GM23248 (cell line): Measurements from ENCODE around the gene CADM3. TPM values are rescaled to one million over a fixed set of nuclear protein-coding genes. Genes with fewer than 3 reads are reported as not detected.

Source experiments
- DNase-seq: peaks from one replicate; pipeline ENCODE4 v3.0.0-alpha.2; 2015
- H2AFZ ChIP-seq: fragments of 200-600 bp; sonication (generic); 2 replicates; pipeline ENCODE4 v1.6.1; 2016; ENCODE audit warnings: antibody characterized with exemption
- H3F3A ChIP-seq: fragments of 200-600 bp; sonication (generic); 2 replicates; pipeline ENCODE4 v1.6.1; 2016; ENCODE audit warnings: mild to moderate bottlenecking, antibody characterized with exemption, mixed run types; ENCODE audit not compliant: insufficient read depth
- H3K27ac ChIP-seq: fragments of 200-600 bp; sonication (generic); 2 replicates; pipeline ENCODE4 v1.5.1; 2016; ENCODE audit warnings: mild to moderate bottlenecking
- H3K27me3 ChIP-seq: fragments of 200-600 bp; sonication (generic); replicated peaks from 2 replicates; pipeline ENCODE4 v1.6.1; 2016; ENCODE audit warnings: mild to moderate bottlenecking; ENCODE audit not compliant: insufficient read depth
- H3K36me3 ChIP-seq: fragments of 200-600 bp; sonication (generic); 2 replicates; pipeline ENCODE4 v1.6.1; 2016; ENCODE audit warnings: low read depth, mild to moderate bottlenecking
- H3K4me1 ChIP-seq: fragments of 200-600 bp; sonication (generic); 2 replicates; pipeline ENCODE4 v1.6.1; 2016; ENCODE audit warnings: mild to moderate bottlenecking; ENCODE audit not compliant: insufficient read depth
- H3K4me2 ChIP-seq: fragments of 200-600 bp; sonication (generic); one replicate; pipeline ENCODE4 v1.6.1; 2016; ENCODE audit warnings: mild to moderate bottlenecking; ENCODE audit not compliant: unreplicated experiment
- H3K4me3 ChIP-seq: fragments of 200-600 bp; sonication (generic); 2 replicates; pipeline ENCODE4 v1.5.1; 2016; ENCODE audit warnings: mild to moderate bottlenecking
- H3K79me2 ChIP-seq: fragments of 200-600 bp; sonication (generic); 2 replicates; pipeline ENCODE4 v1.6.1; 2016; ENCODE audit warnings: mild to moderate bottlenecking; ENCODE audit not compliant: insufficient read depth
- H3K9ac ChIP-seq: fragments of 200-600 bp; sonication (generic); 2 replicates; pipeline ENCODE4 v1.6.1; 2016; ENCODE audit warnings: mild to moderate bottlenecking
- H3K9me2 ChIP-seq: fragments of 200-600 bp; sonication (generic); 2 replicates; pipeline ENCODE4 v1.6.1; 2016; ENCODE audit warnings: mixed run types, mild to moderate bottlenecking, moderate library complexity; ENCODE audit not compliant: insufficient read depth
- H3K9me3 ChIP-seq: fragments of 200-600 bp; sonication (generic); one replicate; pipeline ENCODE4 v1.6.1; 2017; ENCODE audit warnings: low read depth
- H4K20me1 ChIP-seq: fragments of 200-600 bp; sonication (generic); 2 replicates; pipeline ENCODE4 v1.6.0; 2016; ENCODE audit not compliant: insufficient read depth
- EZH2 ChIP-seq: fragments of 200-600 bp; sonication (generic); IDR thresholded peaks from 2 replicates; pipeline ENCODE4 v1.6.1; 2018; ENCODE audit warnings: antibody characterized with exemption, mild to moderate bottlenecking; ENCODE audit not compliant: insufficient read depth, poor library complexity, severe bottlenecking
- EZH2phosphoT487 ChIP-seq: fragments of 200-600 bp; sonication (generic); IDR thresholded peaks from 2 replicates; pipeline ENCODE4 v1.6.1; 2018; ENCODE audit warnings: antibody characterized with exemption, moderate library complexity, mild to moderate bottlenecking, low read depth; ENCODE audit not compliant: insufficient read depth
- WGBS, 2 experiments: methylation state at CpG; one replicate each; pipeline ENCODE4 v1.1.6; 2015 to 2017; ENCODE audit warnings: low lambda C conversion rate in 2 of 2, low coverage in 1 of 2; ENCODE audit errors: missing lambda C conversion rate in 2 of 2; 5-methylcytosine and 5-hydroxymethylcytosine counted together
- in situ Hi-C: fragments of 300-500 bp; cut with MboI; formaldehyde crosslinking; loops from 2 replicates; pipeline ENCODE4 v1.15.0; 2020
- polyA plus RNA-seq: library from polyadenylated mRNA; unstranded; fragments of >200 nt; fragmentation: Nextera tagmentation; extraction: Ambion mirVana; gene quantifications from 2 replicates; pipeline ENCODE4 v1.2.1, GENCODE V29; 2016
- total RNA-seq: library from RNA; depleted of rRNA; stranded (reverse); fragments of >200 nt; shearing (Covaris generic); gene quantifications from 2 replicates; pipeline ENCODE4 v1.2.3, GENCODE V29; 2014

The CADM3 gene
- total and polyA plus RNA-seq, 2 experiments from 2014 or later = not detected

GRCh38 chr1:159140474-159140873 is 30.9 kb upstream of the CADM3 start:
- WGBS, 2 experiments = 56 to 57% methylated on average over 7 of the region's 7 CpGs

GRCh38 chr1:159141584-159142390 is 29.6 kb upstream of the CADM3 start:
- no peaks in the 10 kb centered on the region for H3K4me1 ChIP-seq
- no peak overlapping the region for H3K9ac ChIP-seq
- WGBS, 2 experiments = 35 to 43% methylated on average over 18 of the region's 18 CpGs
- H3K79me2 ChIP-seq = no peaks in the 10 kb centered on the region
- no peaks in the 10 kb centered on the region for H3K9me3 ChIP-seq
- H3F3A ChIP-seq = no peaks in the 10 kb centered on the region
- no peaks in the 10 kb centered on the region for H4K20me1 ChIP-seq
- H3K9me2 ChIP-seq = no peaks in the 10 kb centered on the region
- H3K4me2 ChIP-seq = no peak overlapping the region
- peak; percentile 56 for DNase-seq
- H3K27me3 ChIP-seq = peaks cover 24% of the 10 kb centered on the region
- in situ Hi-C loops = no loop called here
- no peaks in the 10 kb centered on the region for H3K36me3 ChIP-seq
- no peak overlapping the region for H3K27ac ChIP-seq
- no peak overlapping the region for H2AFZ ChIP-seq
- no peak for TF ChIP-seq EZH2phosphoT487
- TF ChIP-seq EZH2 = no peak
- H3K4me3 ChIP-seq = 0 out of 2 replicates have a peak overlapping the region, but pooled peaks have one; percentile 35

More at GRCh38 chr1:159140474-159140873, 30.9 kb upstream of the CADM3 start:
- no peaks in the 10 kb centered on the region for H3K9me3 ChIP-seq
- in situ Hi-C loops = no loop called here
- no peak overlapping the region for H2AFZ ChIP-seq
- H4K20me1 ChIP-seq = no peaks in the 10 kb centered on the region
- no peaks in the 10 kb centered on the region for H3K36me3 ChIP-seq
- H3K27ac ChIP-seq = no peak overlapping the region
- no peak for DNase-seq
- no peaks in the 10 kb centered on the region for H3K79me2 ChIP-seq
- TF ChIP-seq EZH2phosphoT487 (no peak), EZH2 (no peak)
- no peaks in the 10 kb centered on the region for H3F3A ChIP-seq
- H3K27me3 ChIP-seq = peaks cover 24% of the 10 kb centered on the region
- no peak overlapping the region for H3K4me2 ChIP-seq
- H3K9ac ChIP-seq = no peak overlapping the region
- no peak overlapping the region for H3K4me3 ChIP-seq
- H3K9me2 ChIP-seq = no peaks in the 10 kb centered on the region
- H3K4me1 ChIP-seq = no peaks in the 10 kb centered on the region

- in situ Hi-C loops = no loop called here
- Histone ChIP-seq H4K20me1 (no peaks in the 10 kb centered on the region), H3K4me1 (no peaks in the 10 kb centered on the region), H3K27ac (no peak overlapping the region), H3K9me2 (no peaks in the 10 kb centered on the region), H3K4me3 (no peak overlapping the region), H3K36me3 (no peaks in the 10 kb centered on the region), H3K27me3 (peaks cover 24% of the 10 kb centered on the region), H2AFZ (no peak overlapping the region), H3K79me2 (no peaks in the 10 kb centered on the region), H3K9me3 (no peaks in the 10 kb centered on the region), H3F3A (no peaks in the 10 kb centered on the region), H3K4me2 (no peak overlapping the region), H3K9ac (no peak overlapping the region)
- no peak for DNase-seq
- WGBS, 2 experiments = 89% methylated on average over 2 of the region's 2 CpGs
- TF ChIP-seq EZH2 (no peak), EZH2phosphoT487 (no peak)
Measured at GRCh38 chr1:159142391-159142663, 29.1 kb upstream of the CADM3 start.

- H3K4me1 ChIP-seq = no peaks in the 10 kb centered on the region
- DNase-seq = no peak
- H3K27ac ChIP-seq = no peak overlapping the region
- no peak overlapping the region for H3K9ac ChIP-seq
- no peak overlapping the region for H2AFZ ChIP-seq
- in situ Hi-C loops = no loop called here
- H3K9me3 ChIP-seq = no peaks in the 10 kb centered on the region
- H4K20me1 ChIP-seq = no peaks in the 10 kb centered on the region
- no peaks in the 10 kb centered on the region for H3F3A ChIP-seq
- TF ChIP-seq EZH2 (no peak), EZH2phosphoT487 (no peak)
- H3K36me3 ChIP-seq = no peaks in the 10 kb centered on the region
- no peak overlapping the region for H3K4me2 ChIP-seq
- H3K4me3 ChIP-seq = no peak overlapping the region
- 43% methylated on average over 5 of the region's 5 CpGs for WGBS, 2 experiments
- H3K79me2 ChIP-seq = no peaks in the 10 kb centered on the region
- peaks cover 24% of the 10 kb centered on the region for H3K27me3 ChIP-seq
- no peaks in the 10 kb centered on the region for H3K9me2 ChIP-seq
Measured at GRCh38 chr1:159142726-159143510, 28.5 kb upstream of the CADM3 start.
